H1 (cell line): ENCODE measurements around the gene PPP1R3C. TPM values are rescaled to one million over a fixed set of nuclear protein-coding genes. Genes with fewer than 3 reads are reported as not detected.

ENCODE experiments used
- CTCF ChIA-PET: fragments of 300-600 bp; sonication (Branson Sonifier 250); formaldehyde crosslinking; loops from one replicate; lab custom pipeline; 2021; ENCODE audit not compliant: partially characterized antibody; lab: Charles Lee
- POLR2A ChIA-PET: fragments of 300-600 bp; sonication (Branson Sonifier 250); formaldehyde crosslinking; loops from one replicate; lab custom pipeline; 2021; ENCODE audit warnings: inconsistent platforms; ENCODE audit not compliant: partially characterized antibody; lab: Charles Lee
- DNase-seq, 2 experiments: peaks; one replicate each; pipeline versions ENCODE4 v3.0.0 to v3.0.0-alpha.2; 2010 to 2022; ENCODE audit warnings: low spot score in 2 of 2, low read depth in 1 of 2, mixed read lengths in 1 of 2
- FAIRE-seq: peaks from 2 replicates; lab custom pipeline; 2011; peaks lifted over from hg19 to GRCh38; lab: Jason Lieb, UNC
- H2AFZ ChIP-seq: 2 replicates; pipeline ENCODE4 v1.8.1; 2012; ENCODE audit warnings: low read length, inconsistent platforms
- H2AK5ac ChIP-seq: 2 replicates; pipeline ENCODE4 v1.6.1; 2013; ENCODE audit warnings: low read depth, low read length
- H2BK120ac ChIP-seq: replicated peaks from 2 replicates; pipeline ENCODE3; 2013; ENCODE audit warnings: low read depth, low read length, inconsistent platforms
- H2BK12ac ChIP-seq: 2 replicates; pipeline ENCODE4 v1.6.1; 2013; ENCODE audit warnings: low read depth, low read length
- H2BK15ac ChIP-seq: 2 replicates; pipeline ENCODE4 v1.6.1; 2013; ENCODE audit warnings: low read length
- H2BK20ac ChIP-seq: 2 replicates; pipeline ENCODE4 v1.6.1; 2013; ENCODE audit warnings: low read length
- H2BK5ac ChIP-seq: 2 replicates; pipeline ENCODE4 v1.6.1; 2013; ENCODE audit warnings: low read depth, low read length
- H3K14ac ChIP-seq: 2 replicates; pipeline ENCODE4 v1.6.1; 2013; ENCODE audit warnings: inconsistent platforms; ENCODE audit not compliant: insufficient read length
- H3K18ac ChIP-seq: 2 replicates; pipeline ENCODE4 v1.6.1; 2013; ENCODE audit warnings: low read length; ENCODE audit errors: extremely low read depth
- H3K23ac ChIP-seq: 2 replicates; pipeline ENCODE4 v1.6.1; 2013; ENCODE audit warnings: inconsistent platforms; ENCODE audit not compliant: insufficient read length
- H3K23me2 ChIP-seq: 2 replicates; pipeline ENCODE4 v1.6.1; 2013; ENCODE audit warnings: low read depth, low read length
- H3K27ac ChIP-seq: 2 replicates; pipeline ENCODE4 v1.6.1; 2011; ENCODE audit warnings: low read depth, low read length, inconsistent platforms
- H3K27me3 ChIP-seq, 4 experiments: replicated peaks in 1 of 4; 1 replicate in 1 of 4; 2 replicates in 3 of 4; pipeline versions ENCODE4 v1.6.1 to v1.8.1; 2011 to 2013; ENCODE audit warnings: low read length in 3 of 4, mild to moderate bottlenecking in 3 of 4, inconsistent platforms in 2 of 4, mixed read lengths in 2 of 4, moderate library complexity in 1 of 4; ENCODE audit not compliant: control insufficient read depth in 3 of 4, insufficient read depth in 3 of 4; ENCODE audit errors: extremely low read depth in 1 of 4
- H3K36me3 ChIP-seq, 4 experiments: 2 replicates each; pipeline versions ENCODE4 v1.6.1 to v1.8.1; 2011 to 2013; ENCODE audit warnings: mild to moderate bottlenecking in 4 of 4, low read length in 3 of 4, moderate library complexity in 2 of 4, control low read depth in 1 of 4, inconsistent platforms in 1 of 4; ENCODE audit not compliant: insufficient read depth in 4 of 4, control insufficient read depth in 2 of 4
- H3K4ac ChIP-seq: replicated peaks from 2 replicates; pipeline ENCODE3; 2013; ENCODE audit warnings: low read length, low read depth, mixed read lengths, inconsistent platforms; ENCODE audit not compliant: insufficient read length
- H3K4me1 ChIP-seq, 4 experiments: replicated peaks in 1 of 4; 1 replicate in 1 of 4; 2 replicates in 3 of 4; pipeline versions ENCODE4 v1.6.1 to v1.8.1; 2011 to 2013; ENCODE audit warnings: low read length in 3 of 4, inconsistent platforms in 2 of 4, mixed read lengths in 1 of 4; ENCODE audit not compliant: insufficient read depth in 4 of 4, control insufficient read depth in 3 of 4
- H3K4me2 ChIP-seq, 2 experiments: 2 replicates each; pipeline versions ENCODE4 v1.6.1 to v1.8.1; 2011 to 2013; ENCODE audit warnings: low read depth in 2 of 2, low read length in 2 of 2, control low read depth in 1 of 2, inconsistent platforms in 1 of 2, mild to moderate bottlenecking in 1 of 2; ENCODE audit not compliant: insufficient read depth in 1 of 2
- H3K4me3 ChIP-seq, 4 experiments: fragments of 200-600, 300-600 bp in 1 of 4; sonication (generic), shearing (Covaris generic), sonication (Bioruptor Twin) in 1 of 4; 2 replicates each; pipeline versions ENCODE4 v1.5.1 to v1.8.1; 2011 to 2016; ENCODE audit warnings: low read length in 4 of 4, low read depth in 3 of 4, control low read depth in 2 of 4, inconsistent platforms in 2 of 4, mild to moderate bottlenecking in 2 of 4, mixed read lengths in 1 of 4, moderate library complexity in 1 of 4; ENCODE audit not compliant: insufficient read depth in 2 of 4; ENCODE audit errors: extremely low read depth in 1 of 4
- H3K56ac ChIP-seq: replicated peaks from 2 replicates; pipeline ENCODE3; 2013; ENCODE audit warnings: low read depth, mild to moderate bottlenecking, mixed read lengths, low read length, inconsistent platforms; ENCODE audit not compliant: insufficient read length
- H3K79me1 ChIP-seq: 2 replicates; pipeline ENCODE4 v1.6.1; 2013; ENCODE audit warnings: low read depth, low read length, control low read depth
- H3K79me2 ChIP-seq, 2 experiments: 2 replicates each; pipeline versions ENCODE4 v1.6.1 to v1.8.1; 2012 to 2013; ENCODE audit warnings: low read length in 2 of 2, mild to moderate bottlenecking in 2 of 2, inconsistent platforms in 1 of 2; ENCODE audit not compliant: insufficient read depth in 2 of 2, control insufficient read depth in 1 of 2
- H3K9ac ChIP-seq, 4 experiments: replicated peaks in 1 of 4; 1 replicate in 1 of 4; 2 replicates in 3 of 4; pipeline versions ENCODE4 v1.6.1 to v1.8.1; 2011 to 2013; ENCODE audit warnings: low read depth in 3 of 4, low read length in 3 of 4, control low read depth in 2 of 4, mild to moderate bottlenecking in 2 of 4, moderate library complexity in 2 of 4, inconsistent platforms in 1 of 4; ENCODE audit errors: extremely low read depth in 1 of 4
- H3K9me3 ChIP-seq, 2 experiments: 2 replicates each; pipeline versions ENCODE4 v1.6.1 to v1.8.1; 2012 to 2013; ENCODE audit warnings: mild to moderate bottlenecking in 2 of 2, moderate library complexity in 2 of 2, control low read depth in 1 of 2, inconsistent platforms in 1 of 2, low read depth in 1 of 2, low read length in 1 of 2, mixed read lengths in 1 of 2; ENCODE audit not compliant: insufficient read depth in 2 of 2
- H4K20me1 ChIP-seq, 2 experiments: replicated peaks in 1 of 2; 2 replicates each; pipeline versions ENCODE3 to v1.8.1; 2011 to 2013; ENCODE audit warnings: inconsistent platforms in 2 of 2, low read length in 2 of 2, mild to moderate bottlenecking in 1 of 2; ENCODE audit not compliant: insufficient read depth in 2 of 2, control insufficient read depth in 1 of 2
- H4K5ac ChIP-seq: 2 replicates; pipeline ENCODE4 v1.6.1; 2013; ENCODE audit warnings: low read length, low read depth, mixed read lengths, inconsistent platforms; ENCODE audit not compliant: insufficient read length
- H4K8ac ChIP-seq: 2 replicates; pipeline ENCODE4 v1.8.0; 2013; ENCODE audit warnings: mild to moderate bottlenecking, moderate library complexity, low read length, inconsistent platforms; ENCODE audit not compliant: insufficient read depth; ENCODE audit errors: extremely low read depth
- H4K91ac ChIP-seq: replicated peaks from 2 replicates; pipeline ENCODE3; 2013; ENCODE audit warnings: low read length, mixed read lengths, inconsistent platforms; ENCODE audit not compliant: insufficient read length
- CHD2 ChIP-seq: IDR thresholded peaks from 2 replicates; pipeline ENCODE4 v1.6.1; 2012; ENCODE audit warnings: low read length, improper control_type of control experiment
- HDAC2 ChIP-seq, 2 experiments: fragments of 300-600 bp in 1 of 2; sonication (generic) in 1 of 2; IDR thresholded peaks; 2 replicates each; pipeline ENCODE4 v1.6.1; 2011 to 2012; ENCODE audit warnings: low read depth in 2 of 2, low read length in 2 of 2, mild to moderate bottlenecking in 2 of 2, moderate library complexity in 2 of 2, borderline replicate concordance in 1 of 2, inconsistent platforms in 1 of 2
- HDAC6 ChIP-seq: IDR thresholded peaks from one replicate; pipeline ENCODE4 v1.7.1; 2012; ENCODE audit warnings: low read depth, mild to moderate bottlenecking, inconsistent platforms, low read length, moderate library complexity
- MAFK ChIP-seq: IDR thresholded peaks from 2 replicates; pipeline ENCODE4 v1.6.1; 2012; ENCODE audit warnings: low read depth, mild to moderate bottlenecking, improper control_type of control experiment, low read length
- NRF1 ChIP-seq: IDR thresholded peaks from 2 replicates; pipeline ENCODE4 v1.6.1; 2011; ENCODE audit warnings: mild to moderate bottlenecking, low read depth, low read length, improper control_type of control experiment
- SAP30 ChIP-seq: fragments of 300-600 bp; sonication (generic); IDR thresholded peaks from 2 replicates; pipeline ENCODE4 v1.7.1; 2012; ENCODE audit warnings: low read length, moderate library complexity, mild to moderate bottlenecking, inconsistent platforms; ENCODE audit not compliant: insufficient read depth, insufficient replicate concordance
- WGBS, 2 experiments: shearing (Covaris generic) in 1 of 2; methylation state at CpG; one replicate each; pipeline versions ENCODE4 v1.1.6 to v1.1.7; 2013 to 2015; ENCODE audit warnings: low lambda C conversion rate in 2 of 2, mixed read lengths in 2 of 2, inconsistent platforms in 1 of 2, low coverage in 1 of 2, missing lambda C conversion rate in 1 of 2; ENCODE audit not compliant: insufficient replicate concordance in 2 of 2, insufficient coverage in 1 of 2, insufficient read length in 1 of 2; ENCODE audit errors: extremely low coverage in 1 of 2, missing lambda C conversion rate in 1 of 2; 5-methylcytosine and 5-hydroxymethylcytosine counted together
- polyA plus RNA-seq, 7 experiments: library from polyadenylated mRNA; depleted of rRNA in 3 of 7; stranded (reverse) in 5 of 7; unstranded in 2 of 7; fragments of >200 nt in 5 of 7; fragments of 200-250 nt in 2 of 7; gene quantifications; 1 replicate in 5 of 7; 2 replicates in 1 of 7; 4 replicates in 1 of 7; pipeline versions ENCODE4 v1.2.1 to v1.2.3, GENCODE V29; 2011 to 2013; ENCODE audit warnings: missing spikeins in 2 of 7, mixed read lengths in 2 of 7
- total RNA-seq: library from RNA; stranded (reverse); fragmentation: NEBNext Ultra II Directional; extraction: Animal tissue kit (Norgen Biotek cat#: 25700); gene quantifications from 2 replicates; pipeline ENCODE4 v1.2.1, GENCODE V29; 2021

The PPP1R3C gene
- total and polyA plus RNA-seq, 2 of the 8 experiments (the other 6 are each of a cell fraction or from before 2014, with no cell fraction given) = 1.3 TPM

DNA sequence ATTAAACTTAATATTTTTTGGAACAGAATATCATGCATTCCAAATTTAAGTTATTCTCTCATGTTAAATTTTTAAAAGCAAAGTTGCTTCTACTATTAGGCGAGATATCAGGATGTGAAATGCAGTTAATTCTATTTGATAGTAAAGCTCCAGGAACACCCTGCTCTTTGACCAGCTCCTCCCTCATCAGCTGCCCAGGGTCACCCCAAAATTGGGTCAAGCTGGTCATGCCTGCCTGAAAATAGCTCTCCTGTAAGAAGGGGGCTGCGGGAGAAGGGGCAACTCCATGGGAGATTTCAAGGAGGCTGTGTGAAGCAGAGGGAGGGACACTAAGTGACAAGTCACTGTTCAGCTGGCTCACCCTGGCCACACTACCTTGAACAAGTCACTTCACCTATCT, 5.9 kb downstream of the PPP1R3C start:
- ChIA-PET POLR2A (interaction anchor here (1.9 kb wide), 1 partner anchor 8 kb away, joined by 4 read pairs; no protein-coding TSS in a partner anchor), CTCF (interaction anchor here (0.8 to 3.4 kb wide), 4 partner anchors 9 to 67 kb away, joined by 3 to 19 read pairs (median 6); no protein-coding TSS in a partner anchor)
- Histone ChIP-seq H3K27ac (no peak overlapping the region), H3K23ac (no peak overlapping the region), H3K27me3 (peaks cover 0 to 1% (median under 1%) of the 10 kb centered on the region in 4 experiments; a peak in 4 of 7 replicates), H3K4ac (no peak overlapping the region), H4K8ac (no peak overlapping the region), H3K4me2 (no peak overlapping the region), H3K4me1 (no peaks in the 10 kb centered on the region), H3K23me2 (no peaks in the 10 kb centered on the region), H2BK15ac (no peak overlapping the region), H3K79me2 (no peaks in the 10 kb centered on the region), H2BK20ac (no peak overlapping the region), H3K4me3 (no peak overlapping the region), H3K79me1 (no peaks in the 10 kb centered on the region), H2AFZ (no peak overlapping the region), H4K5ac (no peak overlapping the region), H3K9ac (no peak overlapping the region), H2BK120ac (no peak overlapping the region), H3K56ac (no peak overlapping the region), H3K14ac (no peak overlapping the region), H2BK5ac (no peak overlapping the region), H4K91ac (no peak overlapping the region), H4K20me1 (no peaks in the 10 kb centered on the region), H3K9me3 (no peaks in the 10 kb centered on the region; a peak in 1 of 4 replicates), H2AK5ac (no peak overlapping the region), H3K18ac (no peak overlapping the region), H3K36me3 (no peaks in the 10 kb centered on the region), H2BK12ac (no peak overlapping the region)
- TF ChIP-seq HDAC6 (no peak), HDAC2 (IDR thresholded peaks at IDR 0.05; ENCODE audit: borderline replicate concordance in 1 of 2, low read depth in 2 of 2, low read length in 2 of 2) (no peak), NRF1 (no peak), SAP30 (no peak), CHD2 (no peak), MAFK (no peak)
- no peak for FAIRE-seq
- WGBS, 2 experiments = 86% methylated on average over 2 of the region's 2 CpGs; no CpG with 5 or more reads in 1 of the 2 experiments
- no peak for DNase-seq
